Panc1 (cell line): Measurements from ENCODE around the gene CCDC194.

ENCODE experiments used
- POLR2AphosphoS5 ChIP-seq: IDR thresholded peaks from 2 replicates; pipeline ENCODE4 v1.6.1; 2012; ENCODE audit warnings: mild to moderate bottlenecking, low read depth, low read length, moderate library complexity
- TF ChIP-seq, protein P1 (sequence below): fragments of 450-650 bp; IDR thresholded peaks from 2 replicates; pipeline ENCODE4 v1.5.1; 2017; ENCODE audit warnings: mild to moderate bottlenecking

DNA sequence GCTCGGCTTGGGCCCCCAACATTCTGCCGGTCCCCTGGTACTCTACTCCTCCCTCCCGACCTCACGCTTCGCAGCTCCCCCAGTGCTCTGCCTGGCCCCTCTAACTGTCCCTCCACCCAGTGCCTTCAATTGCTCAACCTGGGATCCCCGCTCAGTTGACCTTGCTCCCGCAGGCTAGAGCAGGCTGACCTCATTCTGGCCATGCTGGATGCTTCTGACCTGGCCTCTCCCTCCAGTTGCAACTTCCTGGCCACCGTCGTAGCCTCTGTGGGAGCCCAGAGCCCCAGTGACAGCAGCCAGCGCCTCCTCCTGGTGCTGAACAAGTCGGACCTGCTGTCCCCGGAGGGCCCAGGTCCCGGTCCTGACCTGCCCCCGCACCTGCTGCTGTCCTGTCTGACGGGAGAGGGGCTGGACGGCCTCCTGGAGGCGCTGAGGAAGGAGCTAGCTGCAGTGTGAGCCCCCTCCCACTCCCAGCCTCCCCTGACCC is 53.1 kb downstream of the CCDC194 start:
- TF ChIP-seq POLR2AphosphoS5 = no peak
- TF ChIP-seq, protein P1, sequence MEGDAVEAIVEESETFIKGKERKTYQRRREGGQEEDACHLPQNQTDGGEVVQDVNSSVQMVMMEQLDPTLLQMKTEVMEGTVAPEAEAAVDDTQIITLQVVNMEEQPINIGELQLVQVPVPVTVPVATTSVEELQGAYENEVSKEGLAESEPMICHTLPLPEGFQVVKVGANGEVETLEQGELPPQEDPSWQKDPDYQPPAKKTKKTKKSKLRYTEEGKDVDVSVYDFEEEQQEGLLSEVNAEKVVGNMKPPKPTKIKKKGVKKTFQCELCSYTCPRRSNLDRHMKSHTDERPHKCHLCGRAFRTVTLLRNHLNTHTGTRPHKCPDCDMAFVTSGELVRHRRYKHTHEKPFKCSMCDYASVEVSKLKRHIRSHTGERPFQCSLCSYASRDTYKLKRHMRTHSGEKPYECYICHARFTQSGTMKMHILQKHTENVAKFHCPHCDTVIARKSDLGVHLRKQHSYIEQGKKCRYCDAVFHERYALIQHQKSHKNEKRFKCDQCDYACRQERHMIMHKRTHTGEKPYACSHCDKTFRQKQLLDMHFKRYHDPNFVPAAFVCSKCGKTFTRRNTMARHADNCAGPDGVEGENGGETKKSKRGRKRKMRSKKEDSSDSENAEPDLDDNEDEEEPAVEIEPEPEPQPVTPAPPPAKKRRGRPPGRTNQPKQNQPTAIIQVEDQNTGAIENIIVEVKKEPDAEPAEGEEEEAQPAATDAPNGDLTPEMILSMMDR = no peak
